DOHH2 (cell line): ENCODE data around the gene PRKN.

ENCODE experiments used
- EZH2phosphoT487 ChIP-seq: fragments of 200-600 bp; sonication (generic); IDR thresholded peaks from 2 replicates; pipeline ENCODE4 v1.6.1; 2017; ENCODE audit warnings: borderline replicate concordance, mild to moderate bottlenecking, antibody characterized with exemption, low read length, moderate library complexity, mixed read lengths
- TF ChIP-seq, protein P1 (sequence below): fragments of 200-600 bp; sonication (generic); IDR thresholded peaks from one replicate; pipeline ENCODE4 v1.5.1; 2014; ENCODE audit warnings: antibody characterized with exemption, mild to moderate bottlenecking, low read depth, low read length; ENCODE audit not compliant: poor library complexity, severe bottlenecking

DNA sequence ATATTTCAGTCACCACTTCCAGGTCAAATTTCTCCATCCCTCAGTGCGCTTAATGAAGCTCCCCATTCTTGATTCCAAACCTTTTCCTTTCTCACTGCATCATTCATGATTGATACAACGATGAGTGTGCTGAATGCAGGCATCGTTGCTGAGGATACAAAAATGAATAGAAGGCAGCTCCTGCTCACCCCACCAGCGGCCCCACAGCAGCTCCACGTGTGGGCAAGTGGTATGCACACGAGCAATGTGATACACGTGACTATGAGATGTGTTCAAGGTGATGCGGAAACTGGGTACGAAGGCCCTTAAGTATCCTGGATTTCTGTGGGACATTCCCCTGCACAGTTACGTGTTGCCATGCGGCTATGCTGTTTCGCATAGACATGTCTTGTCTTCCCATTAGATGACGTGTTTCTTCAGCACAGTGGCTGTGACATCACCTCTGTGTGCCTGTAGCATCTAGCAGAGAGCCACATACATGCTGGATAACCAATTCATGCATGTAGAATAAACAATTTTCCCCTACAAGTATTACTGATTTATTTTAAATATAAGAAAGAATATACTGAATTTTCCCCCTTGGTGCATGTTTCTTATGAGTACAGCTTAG, 1193.2 kb downstream of the PRKN start:
- TF ChIP-seq, protein P1, sequence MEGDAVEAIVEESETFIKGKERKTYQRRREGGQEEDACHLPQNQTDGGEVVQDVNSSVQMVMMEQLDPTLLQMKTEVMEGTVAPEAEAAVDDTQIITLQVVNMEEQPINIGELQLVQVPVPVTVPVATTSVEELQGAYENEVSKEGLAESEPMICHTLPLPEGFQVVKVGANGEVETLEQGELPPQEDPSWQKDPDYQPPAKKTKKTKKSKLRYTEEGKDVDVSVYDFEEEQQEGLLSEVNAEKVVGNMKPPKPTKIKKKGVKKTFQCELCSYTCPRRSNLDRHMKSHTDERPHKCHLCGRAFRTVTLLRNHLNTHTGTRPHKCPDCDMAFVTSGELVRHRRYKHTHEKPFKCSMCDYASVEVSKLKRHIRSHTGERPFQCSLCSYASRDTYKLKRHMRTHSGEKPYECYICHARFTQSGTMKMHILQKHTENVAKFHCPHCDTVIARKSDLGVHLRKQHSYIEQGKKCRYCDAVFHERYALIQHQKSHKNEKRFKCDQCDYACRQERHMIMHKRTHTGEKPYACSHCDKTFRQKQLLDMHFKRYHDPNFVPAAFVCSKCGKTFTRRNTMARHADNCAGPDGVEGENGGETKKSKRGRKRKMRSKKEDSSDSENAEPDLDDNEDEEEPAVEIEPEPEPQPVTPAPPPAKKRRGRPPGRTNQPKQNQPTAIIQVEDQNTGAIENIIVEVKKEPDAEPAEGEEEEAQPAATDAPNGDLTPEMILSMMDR: no peak
- TF ChIP-seq EZH2phosphoT487: no peak
